Lung (tissue), 12 donors: ENCODE measurements around the gene PTN. TPM values are rescaled to one million over a fixed set of nuclear protein-coding genes. Genes with fewer than 3 reads are reported as not detected.

Source experiments
- ATAC-seq: fragments of 200-7000 bp; cut with Tn5 transposase; one replicate; pipeline ENCODE4 v1.9.1; 2020; ENCODE audit warnings: moderate number of reproducible peaks; ENCODE audit not compliant: insufficient read depth, low FRiP score
- DNase-seq, 3 donors: peaks; one replicate each; pipeline ENCODE4 v3.0.0-alpha.2; 2013 to 2017
- H3K27ac ChIP-seq, 2 donors: one replicate each; pipeline ENCODE4 v1.5.1; 2013; ENCODE audit warnings: mild to moderate bottlenecking in 2 of 2, moderate library complexity in 2 of 2, control low read depth in 1 of 2, inconsistent platforms in 1 of 2, low read depth in 1 of 2, low read length in 1 of 2
- H3K27me3 ChIP-seq, 3 donors: one replicate each; pipeline ENCODE4 v1.5.1; 2013; ENCODE audit warnings: low read length in 2 of 3; ENCODE audit not compliant: control insufficient read depth in 3 of 3, insufficient read depth in 3 of 3
- H3K36me3 ChIP-seq, 4 donors: one replicate each; pipeline ENCODE4 v1.5.1; 2013; ENCODE audit warnings: low read length in 4 of 4, mild to moderate bottlenecking in 1 of 4, moderate library complexity in 1 of 4; ENCODE audit not compliant: control insufficient read depth in 4 of 4, insufficient read depth in 4 of 4
- H3K4me1 ChIP-seq, 5 donors: one replicate each; pipeline ENCODE4 v1.5.1; 2013; ENCODE audit warnings: low read length in 5 of 5, mild to moderate bottlenecking in 2 of 5, moderate library complexity in 1 of 5; ENCODE audit not compliant: control insufficient read depth in 5 of 5, insufficient read depth in 5 of 5
- H3K4me3 ChIP-seq: one replicate; pipeline ENCODE4 v1.5.1; 2013; ENCODE audit warnings: mild to moderate bottlenecking, control low read depth, moderate library complexity
- H3K9ac ChIP-seq, 2 donors: one replicate each; pipeline ENCODE4 v1.5.1; 2013; ENCODE audit warnings: low read length in 2 of 2, control low read depth in 1 of 2; ENCODE audit not compliant: insufficient read depth in 1 of 2
- H3K9me3 ChIP-seq, 4 donors: one replicate each; pipeline ENCODE4 v1.5.1; 2013; ENCODE audit warnings: low read length in 3 of 4, mild to moderate bottlenecking in 1 of 4, moderate library complexity in 1 of 4; ENCODE audit not compliant: control insufficient read depth in 4 of 4, insufficient read depth in 3 of 4
- WGBS, 2 donors: extraction: QIAGEN DNeasy Blood & Tissue Kit; methylation state at CpG; one replicate each; pipeline ENCODE4 v1.1.7; 2013; 5-methylcytosine and 5-hydroxymethylcytosine counted together
- polyA plus RNA-seq, 2 donors: library from polyadenylated mRNA; stranded (reverse); fragments of 200-250 nt; gene quantifications; one replicate each; pipeline ENCODE4 v1.2.1, GENCODE V29; 2013
- total RNA-seq, 2 donors: library from RNA; depleted of rRNA in 1 of 2; stranded (reverse); fragments of >200 nt in 1 of 2; gene quantifications; one replicate each; pipeline ENCODE4 v1.2.1, GENCODE V29; 2014 to 2021
- TF ChIP-seq, protein P1 (sequence below): IDR thresholded peaks from 2 replicates; pipeline ENCODE4 v1.5.1; 2012; ENCODE audit warnings: mild to moderate bottlenecking; ENCODE audit errors: control extremely low read depth, extremely low read depth
- donor health status: control.
- donor health status: control.
- donor health status: Bipolar disorder and iron deficiency.
- donor health status: healthy.
- donor health status: DM: yes; HTN: yes; CAD: no.

The PTN gene
- total and polyA plus RNA-seq, 4 donors: 0.77 to 43.1 (median 2.6) TPM

DNA sequence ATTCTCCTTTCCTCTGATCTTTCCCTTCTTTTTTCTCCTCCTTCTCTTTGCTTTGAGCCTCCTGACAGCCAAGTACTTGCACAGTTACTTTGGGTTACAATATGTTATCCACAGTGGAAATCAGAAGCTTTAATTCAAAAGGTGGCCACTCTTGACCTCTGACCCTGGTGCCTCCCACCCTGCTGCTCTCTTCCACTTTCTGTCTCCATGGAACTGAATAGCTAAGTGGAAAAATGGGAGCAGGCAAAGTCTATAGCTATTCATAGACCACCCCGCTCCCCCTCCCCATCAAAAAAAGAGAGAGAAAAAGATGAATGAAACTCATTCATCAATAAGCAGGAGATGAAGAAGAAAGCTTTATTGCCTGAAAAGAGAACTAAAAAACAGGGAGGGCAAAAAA lies 39.4 kb downstream of the PTN start:
- H3K4me3 ChIP-seq: no peak overlapping the region
- ATAC-seq: no peak
- peaks cover 0 to 15% (median 0%) of the 10 kb centered on the region in 5 donors for H3K4me1 ChIP-seq
- TF ChIP-seq, protein P1, sequence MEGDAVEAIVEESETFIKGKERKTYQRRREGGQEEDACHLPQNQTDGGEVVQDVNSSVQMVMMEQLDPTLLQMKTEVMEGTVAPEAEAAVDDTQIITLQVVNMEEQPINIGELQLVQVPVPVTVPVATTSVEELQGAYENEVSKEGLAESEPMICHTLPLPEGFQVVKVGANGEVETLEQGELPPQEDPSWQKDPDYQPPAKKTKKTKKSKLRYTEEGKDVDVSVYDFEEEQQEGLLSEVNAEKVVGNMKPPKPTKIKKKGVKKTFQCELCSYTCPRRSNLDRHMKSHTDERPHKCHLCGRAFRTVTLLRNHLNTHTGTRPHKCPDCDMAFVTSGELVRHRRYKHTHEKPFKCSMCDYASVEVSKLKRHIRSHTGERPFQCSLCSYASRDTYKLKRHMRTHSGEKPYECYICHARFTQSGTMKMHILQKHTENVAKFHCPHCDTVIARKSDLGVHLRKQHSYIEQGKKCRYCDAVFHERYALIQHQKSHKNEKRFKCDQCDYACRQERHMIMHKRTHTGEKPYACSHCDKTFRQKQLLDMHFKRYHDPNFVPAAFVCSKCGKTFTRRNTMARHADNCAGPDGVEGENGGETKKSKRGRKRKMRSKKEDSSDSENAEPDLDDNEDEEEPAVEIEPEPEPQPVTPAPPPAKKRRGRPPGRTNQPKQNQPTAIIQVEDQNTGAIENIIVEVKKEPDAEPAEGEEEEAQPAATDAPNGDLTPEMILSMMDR: no peak
- no peak overlapping the region for H3K9ac ChIP-seq
- DNase-seq: no peak
- H3K36me3 ChIP-seq: no peaks in the 10 kb centered on the region
- no peaks in the 10 kb centered on the region for H3K27me3 ChIP-seq
- H3K9me3 ChIP-seq: no peaks in the 10 kb centered on the region
- no peak overlapping the region for H3K27ac ChIP-seq
- WGBS, 2 donors: 93 to 95% methylated on average over 1 of the region's 1 CpG

DNA sequence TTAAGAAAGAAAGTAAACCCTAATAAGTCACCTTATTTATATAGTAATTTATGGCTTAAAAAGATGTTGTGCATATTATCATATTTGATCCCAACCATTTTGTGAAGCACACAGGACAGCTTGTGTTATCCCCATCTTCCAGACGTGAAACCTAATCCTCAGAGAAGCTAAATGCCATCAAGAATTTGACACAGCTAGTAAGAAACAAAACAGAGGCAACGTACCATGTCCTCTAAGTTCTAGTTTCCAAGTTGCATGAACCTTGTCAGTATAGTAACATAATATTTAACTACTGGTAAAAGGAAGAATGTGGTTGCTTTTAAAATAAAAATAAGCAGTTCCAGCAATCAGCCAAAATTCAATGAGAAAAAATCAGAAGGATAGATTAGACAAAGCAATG lies 41.5 kb downstream of the PTN start:
- no peaks in the 10 kb centered on the region for H3K9me3 ChIP-seq
- TF ChIP-seq, protein P1: no peak
- ATAC-seq: no peak
- no peaks in the 10 kb centered on the region for H3K36me3 ChIP-seq
- no peak overlapping the region for H3K27ac ChIP-seq
- WGBS, 2 donors: 74 to 84% methylated on average over 2 of the region's 2 CpGs
- H3K27me3 ChIP-seq: no peaks in the 10 kb centered on the region
- H3K4me3 ChIP-seq: no peak overlapping the region
- no peak for DNase-seq
- H3K9ac ChIP-seq: no peak overlapping the region
- peaks cover 0 to 15% (median 0%) of the 10 kb centered on the region in 5 donors for H3K4me1 ChIP-seq

DNA sequence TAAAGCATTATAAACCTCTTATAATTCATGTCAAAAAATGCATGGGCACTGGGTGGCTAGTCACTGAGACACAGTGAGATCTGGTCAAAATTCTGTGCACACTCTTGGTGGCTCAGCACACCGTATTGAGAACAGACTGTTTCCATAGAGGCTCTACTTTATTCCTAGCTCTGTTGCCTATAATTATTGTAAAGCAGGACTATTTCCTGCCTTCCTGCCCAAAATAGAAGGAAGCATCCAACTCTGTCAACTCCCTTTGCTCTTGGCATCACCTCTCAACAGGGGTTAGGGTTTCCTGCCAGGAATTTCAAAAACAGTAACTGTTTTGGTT lies 45.1 kb downstream of the PTN start:
- no peaks in the 10 kb centered on the region for H3K36me3 ChIP-seq
- H3K4me1 ChIP-seq: peaks cover 0 to 12% (median 3%) of the 10 kb centered on the region in 5 donors
- H3K27me3 ChIP-seq: no peaks in the 10 kb centered on the region
- ATAC-seq: no peak
- no peak overlapping the region for H3K27ac ChIP-seq
- H3K4me3 ChIP-seq: no peak overlapping the region
- TF ChIP-seq, protein P1: no peak
- 63 to 84% methylated on average over 1 of the region's 1 CpG for WGBS, 2 donors
- no peak for DNase-seq
- H3K9me3 ChIP-seq: no peaks in the 10 kb centered on the region
- H3K9ac ChIP-seq: no peak overlapping the region
